ENCODE measurements around the gene ARVCF.

- TF ChIP-seq, protein P1, sequence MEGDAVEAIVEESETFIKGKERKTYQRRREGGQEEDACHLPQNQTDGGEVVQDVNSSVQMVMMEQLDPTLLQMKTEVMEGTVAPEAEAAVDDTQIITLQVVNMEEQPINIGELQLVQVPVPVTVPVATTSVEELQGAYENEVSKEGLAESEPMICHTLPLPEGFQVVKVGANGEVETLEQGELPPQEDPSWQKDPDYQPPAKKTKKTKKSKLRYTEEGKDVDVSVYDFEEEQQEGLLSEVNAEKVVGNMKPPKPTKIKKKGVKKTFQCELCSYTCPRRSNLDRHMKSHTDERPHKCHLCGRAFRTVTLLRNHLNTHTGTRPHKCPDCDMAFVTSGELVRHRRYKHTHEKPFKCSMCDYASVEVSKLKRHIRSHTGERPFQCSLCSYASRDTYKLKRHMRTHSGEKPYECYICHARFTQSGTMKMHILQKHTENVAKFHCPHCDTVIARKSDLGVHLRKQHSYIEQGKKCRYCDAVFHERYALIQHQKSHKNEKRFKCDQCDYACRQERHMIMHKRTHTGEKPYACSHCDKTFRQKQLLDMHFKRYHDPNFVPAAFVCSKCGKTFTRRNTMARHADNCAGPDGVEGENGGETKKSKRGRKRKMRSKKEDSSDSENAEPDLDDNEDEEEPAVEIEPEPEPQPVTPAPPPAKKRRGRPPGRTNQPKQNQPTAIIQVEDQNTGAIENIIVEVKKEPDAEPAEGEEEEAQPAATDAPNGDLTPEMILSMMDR (IDR thresholded peaks at IDR 0.05; ENCODE audit: low read depth, low read length, poor library complexity, severe bottlenecking), result no peak
- TF ChIP-seq EZH2phosphoT487 (IDR thresholded peaks at IDR 0.05; ENCODE audit: borderline replicate concordance, low read length), result no peak
Measured at GRCh38 chr22:19998232-19998951, 18.2 kb downstream of the ARVCF start.
